Panc1 (cell line): ENCODE data around the gene SAMD1. TPM values are rescaled to one million over a fixed set of nuclear protein-coding genes. Genes with fewer than 3 reads are reported as not detected.
A peak's percentile ranks its signal among the peaks of the same experiment; 100 is the strongest.

Experiments
- ATAC-seq: fragments of 200-7000 bp; cut with Tn5 transposase; 2 replicates; pipeline ENCODE4 v1.9.1; 2020; ENCODE audit warnings: mild to moderate bottlenecking, moderate library complexity
- BruUV-seq: library from RNA; stranded (reverse); fragments of 400-500 nt; replicated peaks from 2 replicates; lab custom pipeline; 2021; lab: Mats Ljungman, UMichigan
- CTCF ChIA-PET: fragments of 300-600 bp; sonication (Branson Sonifier 250); formaldehyde crosslinking; loops from one replicate; lab custom pipeline; 2022; ENCODE audit warnings: antibody characterized with exemption; lab: Charles Lee
- POLR2A ChIA-PET: fragments of 300-600 bp; sonication (Branson Sonifier 250); formaldehyde crosslinking; loops from one replicate; lab custom pipeline; 2022; ENCODE audit warnings: antibody characterized with exemption; lab: Charles Lee
- DNase-seq: peaks from one replicate; pipeline ENCODE4 v3.0.0-alpha.2; 2010; ENCODE audit warnings: low read depth, low spot score
- H3K27ac ChIP-seq: 2 replicates; pipeline ENCODE4 v1.5.1; 2011; ENCODE audit warnings: mild to moderate bottlenecking, low read length, inconsistent platforms
- H3K27me3 ChIP-seq: fragments of 200-500 bp; sonication (Bioruptor generic); 2 replicates; pipeline ENCODE4 v1.6.0; 2014; ENCODE audit warnings: low read length, inconsistent platforms; ENCODE audit not compliant: control insufficient read depth, insufficient read depth
- H3K36me3 ChIP-seq: fragments of 200-500 bp; sonication (Bioruptor generic); 2 replicates; pipeline ENCODE4 v1.5.1; 2014; ENCODE audit warnings: inconsistent platforms, mild to moderate bottlenecking, low read length, moderate library complexity; ENCODE audit not compliant: control insufficient read depth, insufficient read depth
- H3K4me1 ChIP-seq: 2 replicates; pipeline ENCODE4 v1.5.1; 2011; ENCODE audit warnings: inconsistent platforms, mild to moderate bottlenecking, low read length, moderate library complexity; ENCODE audit not compliant: control insufficient read depth, insufficient read depth
- H3K4me3 ChIP-seq, 2 experiments: 2 replicates each; pipeline ENCODE4 v1.5.1; 2011 to 2012; ENCODE audit warnings: low read depth in 2 of 2, low read length in 2 of 2, mild to moderate bottlenecking in 2 of 2, inconsistent platforms in 1 of 2, moderate library complexity in 1 of 2
- H3K9me3 ChIP-seq: fragments of 200-500 bp; sonication (Bioruptor generic); 2 replicates; pipeline ENCODE4 v1.5.1; 2014; ENCODE audit warnings: low read depth, mild to moderate bottlenecking, inconsistent platforms, low read length, moderate library complexity; ENCODE audit not compliant: control insufficient read depth, insufficient read depth
- CTCF ChIP-seq: fragments of 450-650 bp; IDR thresholded peaks from 2 replicates; pipeline ENCODE4 v1.5.1; 2017; ENCODE audit warnings: mild to moderate bottlenecking
- POLR2AphosphoS5 ChIP-seq: IDR thresholded peaks from 2 replicates; pipeline ENCODE4 v1.6.1; 2012; ENCODE audit warnings: mild to moderate bottlenecking, low read depth, low read length, moderate library complexity
- REST ChIP-seq, 2 experiments: IDR thresholded peaks; 2 replicates each; pipeline ENCODE4 v1.6.1; 2011 to 2012; ENCODE audit warnings: low read depth in 2 of 2, control low read depth in 1 of 2, low read length in 1 of 2, mild to moderate bottlenecking in 1 of 2, moderate library complexity in 1 of 2; ENCODE audit not compliant: insufficient read depth in 1 of 2
- SIN3A ChIP-seq: IDR thresholded peaks from 2 replicates; pipeline ENCODE4 v1.6.1; 2012; ENCODE audit warnings: low read depth, mild to moderate bottlenecking, low read length, moderate library complexity, borderline replicate concordance; ENCODE audit not compliant: insufficient read depth
- TCF7L2 ChIP-seq: IDR thresholded peaks from 2 replicates; pipeline ENCODE4 v1.6.1; 2011; ENCODE audit warnings: mild to moderate bottlenecking, low read depth, low read length, inconsistent platforms
- in situ Hi-C: cut with HindIII; loops from 2 replicates; pipeline ENCODE4 v1.10.0; 2016; ENCODE audit warnings: low sequenced_read_pairs, low pct_unique_long_range_greater_than_20kb
- intact Hi-C: fragments of 100-400 bp; cut with micrococcal nuclease; formaldehyde crosslinking; loops from one replicate; pipeline ENCODE4 v1.10.0; 2022; ENCODE audit not compliant: unreplicated experiment
- total RNA-seq: library from RNA; stranded (reverse); gene quantifications from one replicate; pipeline ENCODE4 v1.2.1, GENCODE V29; 2021; ENCODE audit not compliant: unreplicated experiment

Gene SAMD1
- total RNA-seq, 1 experiment from 2014 or later, result 82.0 TPM

- intact Hi-C loops, result no loop called here
- H3K36me3 ChIP-seq, result no peaks in the 10 kb centered on the region
- no peak overlapping the region for H3K27ac ChIP-seq
- ATAC-seq (no peak), DNase-seq (no peak)
- no peak for TF ChIP-seq TCF7L2
- no peak for TF ChIP-seq REST (IDR thresholded peaks at IDR 0.05; ENCODE audit: insufficient read depth in 1 of 2, low read depth in 2 of 2, low read length in 1 of 2)
- no peak for TF ChIP-seq CTCF
- no peak for TF ChIP-seq POLR2AphosphoS5
- TF ChIP-seq SIN3A, result no peak
- BruUV-seq, result no TSS peak
- H3K4me1 ChIP-seq, result no peaks in the 10 kb centered on the region
- H3K27me3 ChIP-seq, result no peaks in the 10 kb centered on the region
- in situ Hi-C loops, result no loop called here
- ChIA-PET CTCF (no interaction called here), POLR2A (no interaction called here)
- H3K9me3 ChIP-seq, result no peaks in the 10 kb centered on the region
- H3K4me3 ChIP-seq, result no peak overlapping the region
These were observed 37.5 kb upstream of the SAMD1 start for GRCh38 chr19:14127929-14128509.

- BruUV-seq, result no TSS peak
These were observed 36.6 kb upstream of the SAMD1 start for GRCh38 chr19:14127176-14127575.

More at GRCh38 chr19:14127176-14127575, 36.6 kb upstream of the SAMD1 start:
- TF ChIP-seq POLR2AphosphoS5 (no peak), TCF7L2 (no peak), REST (IDR thresholded peaks at IDR 0.05; ENCODE audit: insufficient read depth in 1 of 2, low read depth in 2 of 2, low read length in 1 of 2) (no peak), SIN3A (no peak)
- Histone ChIP-seq H3K27ac (no peak overlapping the region), H3K9me3 (no peaks in the 10 kb centered on the region), H3K36me3 (no peaks in the 10 kb centered on the region), H3K27me3 (no peaks in the 10 kb centered on the region), H3K4me1 (no peaks in the 10 kb centered on the region), H3K4me3 (no peak overlapping the region)
- DNase-seq (no peak), ATAC-seq (0 out of 2 replicates have a peak, but pooled peaks have one; percentile 11)
- intact Hi-C loops (no loop called here), in situ Hi-C loops (no loop called here)
- POLR2A ChIA-PET, result no interaction called here
- CTCF ChIA-PET, result no interaction called here
